Mammary epithelial cell (primary cell): Measurements from ENCODE around the gene NPHS2.

Experiments
- CTCF ChIP-seq, 2 donors: IDR thresholded peaks in 1 of 2; conservative IDR thresholded peaks in 1 of 2; 2 replicates each; pipeline ENCODE4 v1.5.1; 2011 to 2012; ENCODE audit warnings: inconsistent platforms in 2 of 2, low read length in 2 of 2, mild to moderate bottlenecking in 2 of 2, control low read depth in 1 of 2, low read depth in 1 of 2; ENCODE audit not compliant: insufficient read depth in 1 of 2; ENCODE audit errors: extremely low read depth in 1 of 2
- EZH2 ChIP-seq: IDR thresholded peaks from 2 replicates; pipeline ENCODE4 v1.6.1; 2012; ENCODE audit warnings: low read length, inconsistent platforms, borderline replicate concordance

DNA sequence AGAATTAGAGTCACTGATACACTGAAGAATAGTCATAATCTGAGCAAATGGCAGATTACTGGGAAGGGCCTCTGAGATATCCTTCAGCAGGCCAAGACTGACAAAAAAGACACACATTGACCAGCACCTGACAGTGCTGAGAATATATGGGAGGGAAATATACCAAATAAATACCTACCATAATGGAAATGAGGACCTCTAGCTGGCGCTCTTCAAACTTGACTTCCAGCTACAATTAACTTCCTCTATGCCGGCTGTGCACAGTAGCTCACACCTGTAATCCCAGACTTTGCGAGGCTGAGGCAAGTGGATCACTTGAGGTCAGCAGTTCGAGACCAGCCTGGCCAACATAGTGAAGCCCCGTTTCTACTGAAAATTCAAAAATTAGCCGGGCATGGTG is 69.5 kb downstream of the NPHS2 start:
- TF ChIP-seq CTCF (conservative IDR thresholded peaks at IDR 0.05 in 1 of 2, IDR thresholded peaks at IDR 0.05 in 1 of 2; ENCODE audit: extremely low read depth in 1 of 2, insufficient read depth in 1 of 2, low read depth in 1 of 2, low read length in 2 of 2): no peak
- no peak for TF ChIP-seq EZH2
